Embryonic facial prominence (tissue), 1 donor: ENCODE measurements around the gene MYH10.

ENCODE experiments used
- DNase-seq: peaks from one replicate; pipeline ENCODE4 v3.0.0-alpha.2; 2016; ENCODE audit errors: extremely low spot score

Gene MYH10

GRCh38 chr17:8474826-8475225 is 155.7 kb downstream of the MYH10 start:
- no peak for DNase-seq

- DNase-seq = no peak
Measured at GRCh38 chr17:8473451-8474192, 156.9 kb downstream of the MYH10 start.

- no peak for DNase-seq
Measured at GRCh38 chr17:8472663-8473062, 157.9 kb downstream of the MYH10 start.

- no peak for DNase-seq
Measured at GRCh38 chr17:8470447-8471047, 160.0 kb downstream of the MYH10 start.

GRCh38 chr17:8469964-8470363 is 160.6 kb downstream of the MYH10 start:
- DNase-seq = no peak

GRCh38 chr17:8468980-8469379 is 161.5 kb downstream of the MYH10 start:
- no peak for DNase-seq

- DNase-seq = no peak
Measured at GRCh38 chr17:8468127-8468526, 162.4 kb downstream of the MYH10 start.

GRCh38 chr17:8467527-8467926 is 163.0 kb downstream of the MYH10 start:
- no peak for DNase-seq

GRCh38 chr17:8466873-8467272 is 163.7 kb downstream of the MYH10 start:
- no peak for DNase-seq

- no peak for DNase-seq
Measured at GRCh38 chr17:8466456-8466855, 164.1 kb downstream of the MYH10 start.

- DNase-seq = no peak
Measured at GRCh38 chr17:8465759-8466158, 164.8 kb downstream of the MYH10 start.

GRCh38 chr17:8465356-8465755 is 165.2 kb downstream of the MYH10 start:
- no peak for DNase-seq

GRCh38 chr17:8464941-8465340 is 165.6 kb downstream of the MYH10 start:
- no peak for DNase-seq

GRCh38 chr17:8463099-8463498 is 167.4 kb downstream of the MYH10 start:
- no peak for DNase-seq

- DNase-seq = no peak
Measured at GRCh38 chr17:8462564-8462963, 168.0 kb downstream of the MYH10 start.

- no peak for DNase-seq
Measured at GRCh38 chr17:8459831-8460230, 170.7 kb downstream of the MYH10 start.

- DNase-seq = no peak
Measured at GRCh38 chr17:8459107-8459506, 171.4 kb downstream of the MYH10 start.

GRCh38 chr17:8458128-8458527 is 172.4 kb downstream of the MYH10 start:
- no peak for DNase-seq

- no peak for DNase-seq
Measured at GRCh38 chr17:8455665-8456209, 174.8 kb downstream of the MYH10 start.

- no peak for DNase-seq
Measured at GRCh38 chr17:8453326-8453725, 177.2 kb downstream of the MYH10 start.

GRCh38 chr17:8451933-8452614 is 178.5 kb downstream of the MYH10 start:
- DNase-seq = no peak

- DNase-seq = no peak
Measured at GRCh38 chr17:8448310-8448709, 182.2 kb downstream of the MYH10 start.

GRCh38 chr17:8447799-8448198 is 182.7 kb downstream of the MYH10 start:
- DNase-seq = no peak
